Colonic mucosa (tissue), 4 donors: Measurements from ENCODE around the gene MYH1. TPM values are rescaled to one million over a fixed set of nuclear protein-coding genes. Genes with fewer than 3 reads are reported as not detected.

Experiments used
- DNase-seq: peaks from one replicate; pipeline ENCODE4 v3.0.0-alpha.2; 2020
- H3K27ac ChIP-seq: fragments of 200-600 bp; one replicate; pipeline ENCODE4 v1.8.0; 2021
- H3K27me3 ChIP-seq: fragments of 200-600 bp; one replicate; pipeline ENCODE4 v1.8.0; 2021
- H3K36me3 ChIP-seq: fragments of 200-600 bp; one replicate; pipeline ENCODE4 v1.8.0; 2021
- H3K4me1 ChIP-seq: fragments of 200-600 bp; one replicate; pipeline ENCODE4 v1.8.0; 2021; ENCODE audit warnings: mild to moderate bottlenecking
- H3K4me3 ChIP-seq: fragments of 200-600 bp; one replicate; pipeline ENCODE4 v1.8.0; 2021
- H3K9ac ChIP-seq, 2 donors: one replicate each; pipeline ENCODE4 v1.7.0; 2013; ENCODE audit warnings: control low read depth in 2 of 2, low read depth in 2 of 2, low read length in 2 of 2
- H3K9me3 ChIP-seq: fragments of 200-600 bp; one replicate; pipeline ENCODE4 v1.8.0; 2021
- intact Hi-C: fragments of 100-400 bp; cut with DNase I; formaldehyde crosslinking; loops from one replicate; pipeline ENCODE4 v1.14.1; 2022
- total RNA-seq, 2 donors: library from RNA; stranded (reverse); fragmentation: NEBNext Ultra II Directional in 1 of 2; extraction: Animal tissue kit (Norgen Biotek cat#: 25700) in 1 of 2; gene quantifications; one replicate each; pipeline ENCODE4 v1.2.1, GENCODE V29; 2021
- TF ChIP-seq, protein P1 (sequence below): fragments of 200-600 bp; IDR thresholded peaks from one replicate; pipeline ENCODE4 v1.8.0; 2022; ENCODE audit warnings: antibody characterized with exemption, mild to moderate bottlenecking
- donor health status: healthy.
- donor health status: DM: no; HTN: no; CAD: no.
- donor health status: DM: no; HTN: no; CAD: no.

The MYH1 gene
- total RNA-seq, 2 donors from 2014 or later, result not detected

DNA sequence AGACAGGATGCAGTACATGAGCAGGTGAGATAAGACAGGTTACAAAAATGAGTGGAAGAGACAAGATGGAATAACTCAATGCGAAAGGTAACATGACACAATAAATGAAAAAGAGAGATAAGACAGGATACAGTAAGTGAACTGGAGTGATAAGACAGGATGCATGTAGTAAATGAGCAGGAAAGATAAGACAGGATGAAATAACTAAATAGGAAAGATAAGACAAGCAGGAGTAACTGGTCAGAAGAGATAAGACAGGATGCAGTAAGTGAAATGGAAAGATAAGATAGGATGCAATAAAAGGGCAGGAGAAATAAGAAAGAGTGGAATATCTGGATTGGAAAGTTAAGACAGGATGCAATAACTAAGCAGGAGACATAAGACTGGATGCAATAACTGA, 40.6 kb downstream of the MYH1 start:
- TF ChIP-seq, protein P1, sequence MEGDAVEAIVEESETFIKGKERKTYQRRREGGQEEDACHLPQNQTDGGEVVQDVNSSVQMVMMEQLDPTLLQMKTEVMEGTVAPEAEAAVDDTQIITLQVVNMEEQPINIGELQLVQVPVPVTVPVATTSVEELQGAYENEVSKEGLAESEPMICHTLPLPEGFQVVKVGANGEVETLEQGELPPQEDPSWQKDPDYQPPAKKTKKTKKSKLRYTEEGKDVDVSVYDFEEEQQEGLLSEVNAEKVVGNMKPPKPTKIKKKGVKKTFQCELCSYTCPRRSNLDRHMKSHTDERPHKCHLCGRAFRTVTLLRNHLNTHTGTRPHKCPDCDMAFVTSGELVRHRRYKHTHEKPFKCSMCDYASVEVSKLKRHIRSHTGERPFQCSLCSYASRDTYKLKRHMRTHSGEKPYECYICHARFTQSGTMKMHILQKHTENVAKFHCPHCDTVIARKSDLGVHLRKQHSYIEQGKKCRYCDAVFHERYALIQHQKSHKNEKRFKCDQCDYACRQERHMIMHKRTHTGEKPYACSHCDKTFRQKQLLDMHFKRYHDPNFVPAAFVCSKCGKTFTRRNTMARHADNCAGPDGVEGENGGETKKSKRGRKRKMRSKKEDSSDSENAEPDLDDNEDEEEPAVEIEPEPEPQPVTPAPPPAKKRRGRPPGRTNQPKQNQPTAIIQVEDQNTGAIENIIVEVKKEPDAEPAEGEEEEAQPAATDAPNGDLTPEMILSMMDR, result no peak
- intact Hi-C loops, result no loop called here
- no peak overlapping the region for H3K9ac ChIP-seq
- H3K4me3 ChIP-seq, result no peak overlapping the region
- H3K4me1 ChIP-seq, result no peaks in the 10 kb centered on the region
- no peak for DNase-seq
- H3K27me3 ChIP-seq, result no peaks in the 10 kb centered on the region
- no peaks in the 10 kb centered on the region for H3K36me3 ChIP-seq
- no peaks in the 10 kb centered on the region for H3K9me3 ChIP-seq
- H3K27ac ChIP-seq, result no peak overlapping the region

- no peaks in the 10 kb centered on the region for H3K9me3 ChIP-seq
- H3K4me1 ChIP-seq, result no peaks in the 10 kb centered on the region
- no peak overlapping the region for H3K9ac ChIP-seq
- intact Hi-C loops, result no loop called here
- H3K27ac ChIP-seq, result no peak overlapping the region
- no peak overlapping the region for H3K4me3 ChIP-seq
- H3K27me3 ChIP-seq, result no peaks in the 10 kb centered on the region
- no peak for DNase-seq
- TF ChIP-seq, protein P1, result no peak
- H3K36me3 ChIP-seq, result no peaks in the 10 kb centered on the region
Measured at GRCh38 chr17:10474536-10474935, 43.8 kb downstream of the MYH1 start.

GRCh38 chr17:10471858-10472257, 46.5 kb downstream of the MYH1 start:
- Histone ChIP-seq H3K9me3 (no peaks in the 10 kb centered on the region), H3K4me3 (no peak overlapping the region), H3K27ac (no peak overlapping the region), H3K27me3 (no peaks in the 10 kb centered on the region), H3K36me3 (no peaks in the 10 kb centered on the region), H3K4me1 (no peaks in the 10 kb centered on the region), H3K9ac (no peak overlapping the region)
- TF ChIP-seq, protein P1, result no peak
- intact Hi-C loops, result no loop called here
- no peak for DNase-seq

DNA sequence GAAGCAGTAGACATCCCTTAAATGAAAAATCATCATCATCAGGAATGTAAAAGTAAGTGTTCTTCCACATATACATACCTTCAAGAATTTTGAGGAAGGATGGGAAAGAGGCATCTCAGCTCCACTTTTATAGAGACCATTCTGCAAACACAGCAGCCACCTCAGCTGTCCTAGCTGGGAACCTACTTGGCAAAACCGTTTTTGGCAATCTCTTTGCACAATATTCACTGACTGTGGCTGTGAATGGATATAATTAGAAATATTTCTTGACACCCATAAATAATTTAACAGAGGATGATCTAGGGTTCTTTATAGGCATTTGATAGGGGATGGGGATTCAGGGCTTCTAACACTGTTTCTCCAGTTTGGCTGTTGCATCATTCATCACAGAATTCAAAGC, 48.9 kb downstream of the MYH1 start, which contains the start of gene MYH4:
MYH4 (minus strand) TSS at position 101 of the 400 bp plus-strand sequence. CDS start 2,814 bp downstream, outside the sequence.
- intact Hi-C loops, result no loop called here
- no peaks in the 10 kb centered on the region for H3K36me3 ChIP-seq
- H3K9me3 ChIP-seq, result no peaks in the 10 kb centered on the region
- no peak within 1 kb of the TSS for H3K4me3 ChIP-seq
- TF ChIP-seq, protein P1, result no peak
- H3K27me3 ChIP-seq, result no peaks in the 10 kb centered on the region
- DNase-seq, result no peak
- no peak within 1 kb of the TSS for H3K9ac ChIP-seq
- no peak within 1 kb of the TSS for H3K27ac ChIP-seq
- no peaks in the 10 kb centered on the region for H3K4me1 ChIP-seq

DNA sequence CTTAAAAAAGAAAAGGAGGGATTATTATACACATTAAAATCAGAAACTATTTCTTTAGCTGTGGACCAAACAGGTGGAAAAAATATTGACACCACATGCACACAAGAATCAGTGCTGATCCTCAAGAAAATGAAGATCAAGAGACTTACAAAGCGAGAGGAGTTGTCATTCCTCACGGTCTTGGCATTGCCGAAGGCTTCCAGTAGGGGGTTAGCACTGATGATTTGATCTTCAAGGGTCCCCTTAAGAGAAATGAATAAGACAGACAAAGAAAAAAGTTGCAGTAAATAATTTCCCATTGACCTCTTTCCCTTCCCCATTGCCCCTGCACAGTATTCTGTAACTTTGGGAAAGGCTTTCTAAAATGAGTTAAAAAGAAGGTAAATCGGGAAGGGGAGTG, 54.9 kb downstream of the MYH1 start:
- DNase-seq, result no peak
- Histone ChIP-seq H3K9ac (no peak overlapping the region), H3K27ac (no peak overlapping the region), H3K4me1 (no peaks in the 10 kb centered on the region), H3K36me3 (no peaks in the 10 kb centered on the region), H3K9me3 (no peaks in the 10 kb centered on the region), H3K4me3 (no peak overlapping the region), H3K27me3 (no peaks in the 10 kb centered on the region)
- intact Hi-C loops, result no loop called here
- TF ChIP-seq, protein P1, result no peak
